MCF 10A (cell line): ENCODE data around the gene CHGA. TPM values are rescaled to one million over a fixed set of nuclear protein-coding genes. Genes with fewer than 3 reads are reported as not detected.

Experiments
- BruUV-seq: library from RNA; stranded (reverse); fragments of 400-500 nt; replicated peaks from 2 replicates; lab custom pipeline; 2021; lab: Mats Ljungman, UMichigan
- CTCF ChIA-PET: fragments of 300-600 bp; sonication (Branson Sonifier 250); formaldehyde crosslinking; extraction: SDS; loops from one replicate; lab custom pipeline; 2021; ENCODE audit warnings: antibody characterized with exemption, inconsistent platforms; lab: Yijun Ruan, JAX
- POLR2A ChIA-PET: fragments of 300-600, 350-650 bp; sonication (Branson Sonifier 250); formaldehyde crosslinking; extraction: SDS; loops from one replicate; lab custom pipeline; 2020; ENCODE audit warnings: antibody characterized with exemption, inconsistent platforms; lab: Yijun Ruan, JAX
- DNase-seq: peaks from one replicate; pipeline ENCODE4 v3.0.0-alpha.2; 2018; ENCODE audit not compliant: unreplicated experiment
- H3K27ac Mint-ChIP-seq: one replicate; pipeline ENCODE4 v1.8.0; 2022; ENCODE audit warnings: mild to moderate bottlenecking, low read depth, mixed read lengths; ENCODE audit not compliant: unreplicated experiment
- H3K27me3 Mint-ChIP-seq: one replicate; pipeline ENCODE4 v1.8.0; 2022; ENCODE audit warnings: mixed read lengths; ENCODE audit not compliant: insufficient read depth, unreplicated experiment
- H3K36me3 Mint-ChIP-seq: one replicate; pipeline ENCODE4 v1.8.0; 2022; ENCODE audit warnings: mild to moderate bottlenecking, moderate library complexity, mixed read lengths; ENCODE audit not compliant: insufficient read depth, unreplicated experiment
- H3K4me1 Mint-ChIP-seq: one replicate; pipeline ENCODE4 v1.8.0; 2022; ENCODE audit warnings: mixed read lengths; ENCODE audit not compliant: insufficient read depth, unreplicated experiment
- H3K4me3 Mint-ChIP-seq: one replicate; pipeline ENCODE4 v1.8.0; 2022; ENCODE audit warnings: mild to moderate bottlenecking, moderate library complexity, mixed read lengths; ENCODE audit not compliant: unreplicated experiment
- H3K9me3 Mint-ChIP-seq: one replicate; pipeline ENCODE4 v1.8.0; 2022; ENCODE audit warnings: mixed read lengths; ENCODE audit not compliant: unreplicated experiment
- intact Hi-C: fragments of 100-400 bp; cut with micrococcal nuclease; formaldehyde crosslinking; loops from 2 replicates; pipeline ENCODE4 v1.14.1; 2022
- total RNA-seq: library from RNA; stranded (reverse); gene quantifications from 2 replicates; pipeline ENCODE4 v1.2.3, GENCODE V29; 2022
- TF ChIP-seq, protein P1 (sequence below): fragments of 200-600 bp; IDR thresholded peaks from one replicate; pipeline ENCODE4 v1.8.0; 2022; ENCODE audit warnings: antibody characterized with exemption, mild to moderate bottlenecking; ENCODE audit not compliant: unreplicated experiment

Gene CHGA
- total RNA-seq, 1 experiment from 2014 or later = 0.35 TPM

DNA sequence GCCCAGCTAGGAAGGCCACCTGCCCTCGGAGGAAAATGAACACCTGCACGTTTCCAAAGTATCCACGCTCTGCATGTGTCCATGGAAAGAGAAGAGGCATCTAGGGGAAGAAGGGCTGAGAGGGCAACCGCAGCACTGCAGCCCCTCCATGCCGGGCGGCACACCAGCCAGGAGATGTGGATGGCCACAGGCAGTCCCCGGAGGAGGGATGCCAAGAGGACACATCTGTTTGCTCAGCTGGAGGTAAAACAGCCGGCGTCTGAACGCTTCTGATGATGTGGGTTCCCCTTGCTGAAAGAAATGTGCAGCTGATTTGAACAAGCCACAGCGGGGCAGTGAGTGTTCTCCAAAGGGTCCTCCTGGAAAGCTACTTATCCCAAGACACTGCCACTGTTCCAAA lies 34.0 kb downstream of the CHGA start:
- CTCF ChIA-PET = interaction anchor here (1.0 to 1.8 kb wide), 2 partner anchors 76 to 157 kb away, joined by 6 to 8 read pairs; no protein-coding TSS in a partner anchor

DNA sequence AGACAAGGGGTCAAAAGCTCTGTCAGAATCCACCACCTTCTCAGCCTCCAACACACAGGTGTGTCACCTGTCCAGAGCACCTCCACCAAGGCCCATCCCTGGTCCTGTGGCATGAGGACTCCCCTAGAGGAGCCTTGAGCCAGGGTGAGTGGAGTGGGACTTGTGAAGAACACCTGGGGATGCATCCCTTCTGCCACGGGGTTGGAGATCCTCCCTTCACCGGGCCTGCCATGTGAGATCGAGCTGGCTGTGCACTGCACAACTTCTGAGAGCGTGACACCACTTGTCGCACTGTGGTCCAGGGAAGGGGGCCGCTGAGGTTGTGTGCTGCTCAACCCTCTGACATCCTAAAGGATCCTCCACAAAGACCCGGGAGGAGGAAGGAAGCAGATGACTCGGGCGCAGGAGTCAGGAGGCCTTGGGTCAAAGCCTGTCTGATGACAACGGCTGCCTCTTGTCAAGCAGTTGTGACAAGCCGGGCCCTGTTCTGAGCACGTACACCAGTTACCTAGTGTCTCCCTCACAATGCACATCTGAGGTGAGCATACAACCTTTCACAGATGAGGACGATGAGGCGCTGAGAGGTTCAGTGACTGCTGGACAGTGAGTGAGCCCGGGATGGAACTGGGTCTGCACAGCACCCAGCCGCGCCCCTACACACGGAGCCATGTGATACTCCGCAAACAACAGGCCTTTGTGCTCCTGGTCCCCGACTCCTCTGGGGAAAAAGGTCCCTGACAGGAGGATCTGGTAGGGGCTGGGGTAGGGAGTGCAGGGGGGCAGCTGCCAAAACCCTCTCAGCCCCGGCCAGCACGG lies 35.6 kb downstream of the CHGA start:
- intact Hi-C loops = no loop called here
- no TSS peak for BruUV-seq
- Mint-ChIP-seq H3K36me3 (peaks cover 31% of the 10 kb centered on the region), H3K4me3 (no peak overlapping the region), H3K9me3 (no peaks in the 10 kb centered on the region), H3K27me3 (no peaks in the 10 kb centered on the region), H3K4me1 (no peaks in the 10 kb centered on the region), H3K27ac (no peak overlapping the region)
- POLR2A ChIA-PET = no interaction called here
- TF ChIP-seq, protein P1, sequence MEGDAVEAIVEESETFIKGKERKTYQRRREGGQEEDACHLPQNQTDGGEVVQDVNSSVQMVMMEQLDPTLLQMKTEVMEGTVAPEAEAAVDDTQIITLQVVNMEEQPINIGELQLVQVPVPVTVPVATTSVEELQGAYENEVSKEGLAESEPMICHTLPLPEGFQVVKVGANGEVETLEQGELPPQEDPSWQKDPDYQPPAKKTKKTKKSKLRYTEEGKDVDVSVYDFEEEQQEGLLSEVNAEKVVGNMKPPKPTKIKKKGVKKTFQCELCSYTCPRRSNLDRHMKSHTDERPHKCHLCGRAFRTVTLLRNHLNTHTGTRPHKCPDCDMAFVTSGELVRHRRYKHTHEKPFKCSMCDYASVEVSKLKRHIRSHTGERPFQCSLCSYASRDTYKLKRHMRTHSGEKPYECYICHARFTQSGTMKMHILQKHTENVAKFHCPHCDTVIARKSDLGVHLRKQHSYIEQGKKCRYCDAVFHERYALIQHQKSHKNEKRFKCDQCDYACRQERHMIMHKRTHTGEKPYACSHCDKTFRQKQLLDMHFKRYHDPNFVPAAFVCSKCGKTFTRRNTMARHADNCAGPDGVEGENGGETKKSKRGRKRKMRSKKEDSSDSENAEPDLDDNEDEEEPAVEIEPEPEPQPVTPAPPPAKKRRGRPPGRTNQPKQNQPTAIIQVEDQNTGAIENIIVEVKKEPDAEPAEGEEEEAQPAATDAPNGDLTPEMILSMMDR = no peak
- no peak for DNase-seq
- CTCF ChIA-PET = interaction anchor here (0.6 to 1.8 kb wide), 2 partner anchors 78 to 158 kb away, joined by 3 to 8 read pairs; no protein-coding TSS in a partner anchor

More for the DNA sequence above, 34.0 kb downstream of the CHGA start:
- intact Hi-C loops = no loop called here
- no peak overlapping the region for H3K27ac Mint-ChIP-seq
- no peak overlapping the region for H3K4me3 Mint-ChIP-seq
- TF ChIP-seq, protein P1 = no peak
- no peak for DNase-seq
- H3K36me3 Mint-ChIP-seq = peaks cover 36% of the 10 kb centered on the region
- no peaks in the 10 kb centered on the region for H3K9me3 Mint-ChIP-seq
- POLR2A ChIA-PET = no interaction called here
- no peaks in the 10 kb centered on the region for H3K27me3 Mint-ChIP-seq
- no peaks in the 10 kb centered on the region for H3K4me1 Mint-ChIP-seq
- BruUV-seq = no TSS peak

DNA sequence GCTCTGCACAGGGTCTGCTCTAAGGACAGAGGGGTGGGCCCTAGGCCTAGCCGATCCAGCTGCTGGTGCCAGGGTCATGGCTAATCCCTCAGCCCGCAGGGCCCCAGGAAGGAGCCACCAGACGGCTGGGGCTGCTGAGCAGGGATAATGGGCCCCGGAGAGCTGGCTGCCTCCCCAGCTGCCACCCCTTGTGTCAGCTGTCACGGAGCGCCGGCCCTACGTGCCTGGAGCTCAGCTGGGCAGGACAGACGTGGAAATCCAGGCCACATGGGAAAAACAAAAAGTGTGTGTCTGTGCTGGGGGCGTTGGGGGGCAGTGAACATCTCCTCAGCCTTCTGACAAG lies 36.2 kb downstream of the CHGA start:
- no peak for DNase-seq
- ChIA-PET POLR2A (no interaction called here), CTCF (interaction anchor here (0.6 to 1.0 kb wide), 4 partner anchors 11 to 245 kb away, joined by 3 to 4 read pairs (median 3); no protein-coding TSS in a partner anchor)
- intact Hi-C loops = no loop called here
- BruUV-seq = no TSS peak
- H3K27ac Mint-ChIP-seq = no peak overlapping the region
- H3K36me3 Mint-ChIP-seq = peaks cover 26% of the 10 kb centered on the region
- H3K4me3 Mint-ChIP-seq = no peak overlapping the region
- no peaks in the 10 kb centered on the region for H3K9me3 Mint-ChIP-seq
- H3K27me3 Mint-ChIP-seq = no peaks in the 10 kb centered on the region
- TF ChIP-seq, protein P1 = no peak
- no peaks in the 10 kb centered on the region for H3K4me1 Mint-ChIP-seq
